NCI-H2196 treated with DMSO at 0.1 percent for 48 hours (cell line): Measurements from ENCODE around the gene MATN4.

Experiments used
- DNase-seq: peaks from one replicate; lab custom pipeline; 2025; ENCODE audit not compliant: unreplicated experiment; lab: John Stamatoyannopoulos, UW

MATN4 gene

GRCh38 chr20:45341939-45342854 is 34.1 kb upstream of the MATN4 start:
- peak; percentile 75 for DNase-seq

- DNase-seq = no peak
Measured at GRCh38 chr20:45341579-45341938, 33.5 kb upstream of the MATN4 start.

DNA sequence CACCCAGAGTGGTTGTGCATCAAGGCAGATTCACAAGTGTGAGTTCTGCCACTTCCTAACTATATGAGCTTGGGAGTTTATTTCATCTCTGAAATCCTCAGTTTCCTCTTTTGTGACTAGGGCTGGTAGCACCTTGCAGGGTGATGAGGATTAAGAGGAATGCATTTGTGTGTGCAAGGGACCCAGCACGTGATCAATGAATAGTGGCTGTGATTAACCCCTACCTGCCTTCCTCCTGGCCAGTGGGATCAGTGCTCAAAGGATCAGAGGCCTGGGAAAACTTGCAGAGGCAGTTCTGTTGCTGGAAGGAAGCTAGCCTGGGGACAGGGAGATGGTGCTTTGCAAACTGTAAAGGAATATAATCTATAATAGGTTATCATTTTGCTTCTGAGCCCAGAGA is 32.9 kb upstream of the MATN4 start:
- DNase-seq = no peak

GRCh38 chr20:45340236-45340847 is 32.2 kb upstream of the MATN4 start:
- peak; percentile 86 for DNase-seq

GRCh38 chr20:45339799-45340198 is 31.7 kb upstream of the MATN4 start:
- DNase-seq = peak; percentile 47

GRCh38 chr20:45339084-45339483 is 31.0 kb upstream of the MATN4 start:
- DNase-seq = no peak

DNA sequence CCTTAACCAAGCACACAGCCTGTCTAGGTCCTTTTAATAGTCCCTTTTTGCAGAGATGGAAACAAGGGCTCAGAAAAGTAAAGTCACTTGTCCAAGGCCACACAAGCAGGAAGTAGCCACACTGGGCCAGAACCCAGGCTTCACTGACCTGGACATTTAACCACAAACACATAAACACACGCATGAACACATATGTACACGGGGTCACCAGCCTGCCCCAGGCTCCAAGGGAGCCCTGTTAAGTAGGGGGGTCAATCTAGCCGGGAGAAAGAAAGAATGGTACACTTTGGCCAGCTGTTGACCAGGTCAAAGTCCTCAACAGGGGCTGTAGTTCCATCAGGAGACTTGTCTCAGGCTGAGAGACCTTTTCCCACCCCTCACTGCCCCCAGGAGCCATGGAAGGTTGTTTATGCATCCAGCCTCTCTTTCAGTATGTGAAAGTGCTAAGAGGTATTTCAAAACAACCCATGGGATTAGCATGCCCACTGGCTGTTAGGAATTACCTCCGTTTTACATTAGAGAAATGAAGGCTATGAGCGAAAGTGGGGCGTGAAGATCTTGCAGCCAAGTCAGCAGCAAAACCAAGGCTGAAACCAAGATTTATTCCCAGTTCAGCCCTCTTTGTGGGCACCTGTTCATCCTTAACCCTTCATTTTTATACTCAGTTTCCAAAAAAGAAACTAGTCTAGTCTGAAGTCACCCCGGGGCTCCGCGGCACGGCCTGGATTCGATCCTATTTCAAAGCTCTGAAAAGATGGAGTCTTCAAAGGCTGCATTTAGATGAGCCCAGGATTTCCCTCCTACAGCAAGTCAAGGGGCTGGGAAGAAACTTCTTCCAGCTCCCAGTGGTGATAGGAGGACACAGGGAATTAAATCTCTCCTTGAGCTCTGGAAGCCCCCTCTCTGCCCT is 30.3 kb upstream of the MATN4 start:
- no peak for DNase-seq

DNA sequence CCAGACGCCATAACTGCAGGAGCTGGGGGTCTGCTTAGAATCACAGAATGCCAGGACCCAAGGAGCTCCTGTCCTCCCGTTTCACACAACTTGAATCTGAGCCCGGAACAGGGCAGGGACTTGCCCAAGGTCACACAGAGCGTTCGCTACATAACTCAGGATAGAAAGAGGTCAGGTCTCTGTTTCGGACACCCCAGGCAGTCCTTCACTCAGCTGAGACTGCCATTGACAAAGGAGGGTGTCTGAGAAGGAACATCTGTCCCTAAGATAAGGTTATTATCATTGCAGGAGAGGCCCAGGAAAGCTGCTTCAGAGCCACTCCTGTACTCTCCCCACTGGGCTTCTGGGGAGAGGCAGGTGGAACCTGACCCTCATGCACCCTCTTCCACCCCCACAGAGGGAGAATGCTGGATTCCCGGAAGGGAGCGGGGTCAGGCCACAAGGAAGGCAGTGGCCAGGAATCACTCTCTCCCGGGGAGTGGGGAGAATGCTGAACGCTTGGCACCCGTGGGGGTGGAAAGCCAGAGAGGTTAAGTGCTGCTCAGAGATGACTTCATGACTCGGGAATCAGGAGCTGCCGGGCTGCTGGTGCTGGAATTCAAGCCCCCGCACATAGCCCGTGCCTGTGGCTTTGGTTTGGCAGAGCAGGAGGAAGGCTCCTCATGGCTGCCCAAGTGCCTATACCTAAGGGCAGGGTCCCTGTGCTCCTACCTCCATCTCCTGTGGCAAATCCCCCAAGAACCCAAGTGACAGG is 29.4 kb upstream of the MATN4 start:
- DNase-seq = no peak

- DNase-seq = no peak
Measured at GRCh38 chr20:45336530-45337366, 28.6 kb upstream of the MATN4 start.

DNA sequence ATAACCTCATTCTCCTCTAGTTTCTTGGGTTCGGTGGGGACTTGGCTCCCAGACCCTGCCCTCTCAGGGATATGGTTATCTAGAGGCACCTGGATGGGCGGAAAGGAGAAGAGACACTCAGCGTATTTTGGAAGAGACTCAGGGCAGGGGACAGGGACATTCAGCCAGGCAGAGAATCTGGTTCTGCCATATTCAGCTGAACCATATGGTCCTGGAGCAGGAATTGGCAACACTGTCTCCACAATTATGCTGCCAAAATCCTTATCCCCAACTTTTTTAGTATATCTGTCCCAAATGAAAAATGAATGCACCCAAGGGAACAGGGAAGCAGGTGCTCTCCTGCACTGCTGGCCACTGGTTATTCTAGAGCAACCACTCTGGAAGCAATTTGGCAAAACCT is 22.4 kb upstream of the MATN4 start:
- no peak for DNase-seq

DNA sequence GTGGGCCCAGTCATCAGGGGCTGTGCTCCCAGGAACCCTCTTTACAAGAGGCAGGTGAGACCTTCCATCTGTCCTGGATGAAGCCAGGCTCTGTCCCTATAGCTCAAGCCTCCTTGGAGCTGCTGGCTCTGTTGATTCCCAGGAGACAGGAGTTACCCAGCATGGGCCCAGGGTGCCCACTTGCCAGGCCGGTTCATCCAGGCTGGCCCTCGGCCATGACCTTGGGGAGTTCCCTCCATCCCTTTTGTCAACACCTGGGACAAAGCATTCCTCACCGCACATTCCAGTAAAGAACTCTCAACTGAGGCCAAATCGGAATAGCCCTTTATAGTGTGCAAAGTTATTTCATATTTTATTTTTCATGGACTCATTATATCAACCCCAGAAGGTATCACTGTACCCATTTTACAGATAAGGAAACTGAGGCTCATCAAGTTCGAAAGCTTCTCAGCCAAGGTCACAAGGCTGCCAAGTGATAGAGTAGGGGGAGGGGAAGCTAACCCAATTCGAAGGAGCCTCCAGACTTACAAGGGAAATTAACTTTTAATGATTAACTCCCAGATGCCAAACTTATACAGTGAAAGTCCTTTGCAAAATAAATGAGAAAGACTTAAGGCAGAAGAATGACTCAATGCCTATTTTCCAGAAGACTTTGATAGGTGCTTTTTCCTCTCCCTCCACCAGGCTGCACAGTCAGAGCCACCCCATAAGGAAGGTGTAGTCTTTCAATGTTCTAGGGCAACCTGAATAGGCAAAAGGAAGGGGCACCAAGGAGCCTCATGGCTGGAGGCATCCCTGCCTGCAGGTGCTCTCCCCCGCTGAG is 21.6 kb upstream of the MATN4 start:
- DNase-seq = no peak

DNA sequence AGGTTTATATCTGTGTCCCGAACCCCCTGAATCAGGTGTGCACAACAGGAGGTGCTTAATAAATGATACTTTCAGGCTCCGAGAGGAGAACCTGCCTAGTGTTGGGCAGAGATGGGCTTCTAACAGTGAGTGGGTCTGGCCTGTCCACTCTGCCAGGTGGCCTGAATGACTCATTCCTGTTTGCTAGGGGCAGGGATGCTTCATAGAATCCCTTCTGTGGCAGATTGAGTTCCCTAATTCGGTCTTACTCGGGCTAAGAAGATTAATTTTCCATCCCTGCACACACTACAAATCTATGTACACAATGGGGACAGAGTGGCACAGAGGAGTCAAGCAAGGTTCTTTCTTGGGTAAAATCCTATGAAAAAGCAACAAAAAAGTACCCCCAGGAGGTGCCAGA is 20.4 kb upstream of the MATN4 start:
- no peak for DNase-seq

DNA sequence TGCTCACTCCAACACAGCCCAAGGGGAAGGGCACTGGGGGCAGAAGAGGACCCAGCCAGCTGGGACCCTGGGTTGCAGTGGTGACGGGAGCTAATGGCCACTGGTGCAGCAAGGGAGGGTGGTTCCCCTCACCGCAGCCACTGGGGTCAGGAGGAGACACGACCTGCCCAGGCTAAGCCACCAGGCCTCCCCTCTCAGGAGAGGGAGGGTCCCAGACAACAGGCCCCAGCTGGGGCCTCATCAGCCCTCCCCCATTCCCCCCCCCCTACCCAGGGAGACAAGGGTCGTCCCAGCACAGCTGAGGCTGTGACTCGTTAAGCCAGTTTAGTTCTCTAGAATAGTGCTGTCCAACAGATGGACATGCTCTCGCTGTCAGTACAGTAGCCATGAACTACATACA is 17.3 kb upstream of the MATN4 start:
- DNase-seq = no peak

DNA sequence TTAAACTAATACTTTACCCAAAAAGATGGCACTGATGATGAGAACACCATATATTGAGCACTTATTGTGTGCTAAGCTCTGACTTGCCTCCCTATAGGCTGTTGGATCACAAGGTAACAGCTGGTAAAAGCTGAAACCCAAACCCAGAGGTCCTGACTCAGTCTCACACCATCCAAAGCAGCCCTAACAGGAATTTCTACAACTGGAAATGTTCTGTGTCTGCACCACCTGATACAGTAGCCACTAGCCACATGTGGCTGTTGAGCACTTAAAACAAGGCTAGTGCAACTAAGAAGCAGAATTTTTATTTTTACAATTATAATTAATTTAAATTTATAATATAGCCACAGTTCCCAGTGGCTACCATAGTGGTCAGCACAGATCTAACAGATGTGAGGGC is 15.6 kb upstream of the MATN4 start:
- no peak for DNase-seq

GRCh38 chr20:45322952-45323383 is 14.9 kb upstream of the MATN4 start:
- no peak for DNase-seq

DNA sequence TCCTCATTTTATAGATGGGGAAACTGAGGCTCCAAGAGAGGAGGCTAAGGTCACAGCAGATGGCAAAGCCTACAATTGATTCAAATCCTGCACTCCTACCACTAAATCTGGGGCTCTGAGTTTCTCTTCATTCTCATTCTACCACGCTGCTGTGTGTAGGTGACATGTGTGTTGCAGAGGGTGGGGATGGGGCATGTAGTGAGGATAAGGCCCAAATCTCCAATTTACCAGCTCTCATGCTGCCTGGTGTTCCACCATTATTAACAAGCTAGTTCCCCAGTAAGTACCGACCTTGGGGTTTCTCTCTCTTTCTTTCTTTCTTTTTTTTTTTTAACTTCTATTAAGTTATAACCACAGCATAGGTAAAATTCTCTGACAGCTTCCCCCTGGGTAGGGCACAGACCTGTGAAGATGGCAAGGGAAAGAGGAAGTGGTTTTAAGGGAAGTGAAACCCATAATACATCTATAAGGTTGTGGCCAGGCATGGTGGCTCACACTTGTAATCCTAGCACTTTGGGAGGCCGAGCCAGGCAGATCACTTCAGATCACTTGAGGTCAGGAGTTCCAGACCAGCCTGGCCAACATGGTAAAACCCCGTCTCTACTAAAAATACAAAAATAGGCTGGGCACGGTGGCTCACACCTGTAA is 13.0 kb upstream of the MATN4 start:
- DNase-seq = no peak

GRCh38 chr20:45318948-45319347 is 10.8 kb upstream of the MATN4 start:
- DNase-seq = no peak

DNA sequence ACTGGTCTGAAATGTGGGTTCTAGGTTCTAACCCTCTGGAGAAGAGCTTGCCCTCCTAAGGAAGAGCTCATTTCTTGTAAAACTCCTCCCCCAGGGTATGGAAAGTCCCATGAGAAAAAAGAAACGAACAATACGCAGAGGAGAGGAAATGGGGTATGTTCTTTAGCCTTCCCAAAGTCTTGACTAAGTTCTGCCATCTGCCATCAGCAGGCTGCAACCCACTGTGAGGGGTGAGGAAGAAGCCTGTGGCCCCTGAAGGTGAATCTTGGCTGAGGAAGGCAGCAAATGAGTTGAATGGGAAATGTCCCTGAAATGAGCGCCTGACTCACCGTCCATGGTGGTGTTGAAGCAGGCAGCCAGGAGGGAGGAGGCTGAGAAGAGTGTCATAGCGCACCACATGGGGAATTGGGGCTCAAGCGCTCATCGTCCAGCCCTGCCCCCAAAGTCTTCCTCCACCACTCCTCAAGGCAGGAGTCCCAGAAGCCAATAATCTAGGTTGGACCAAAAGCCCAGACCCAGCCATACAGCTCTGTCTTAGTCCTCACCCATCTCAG is 10.4 kb upstream of the MATN4 start:
- DNase-seq = no peak
